ENCODE data around the gene PTPN18.

DNA sequence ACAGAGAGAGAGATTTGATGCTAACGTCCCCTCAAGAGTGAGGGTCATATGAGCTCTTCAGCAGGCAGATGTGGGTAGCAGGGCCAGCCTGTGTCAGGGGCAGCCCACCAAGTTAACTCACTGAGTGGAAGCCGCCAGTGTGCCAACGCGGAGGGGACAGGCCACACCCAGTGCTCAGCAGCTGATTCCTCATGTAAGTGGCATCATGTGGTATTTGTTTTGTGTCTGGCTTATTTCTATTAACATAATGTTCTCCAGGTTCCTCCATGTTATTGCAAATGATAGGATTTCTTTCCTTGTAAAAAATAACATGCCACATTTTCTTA is 9.2 kb upstream of the PTPN18 start:
- TF ChIP-seq POLR2AphosphoS5 (IDR thresholded peaks at IDR 0.05; ENCODE audit: low read depth, low read length) (no peak), SIN3A (IDR thresholded peaks at IDR 0.05; ENCODE audit: borderline replicate concordance, insufficient read depth, low read length) (no peak), TAF1 (IDR thresholded peaks at IDR 0.05; ENCODE audit: borderline replicate concordance, insufficient read depth, low read length) (no peak), FOXP2 (optimal IDR thresholded peaks at IDR 0.05; ENCODE audit: borderline replicate concordance, extremely low read depth, extremely low read length, insufficient read depth) (no peak)

Data from PFSK-1 (cell line).